H1 (cell line): ENCODE data around the gene ODAD3. TPM values are rescaled to one million over a fixed set of nuclear protein-coding genes. Genes with fewer than 3 reads are reported as not detected.

ENCODE experiments used
- ATF2 ChIP-seq: IDR thresholded peaks from 2 replicates; pipeline ENCODE4 v1.6.1; 2012; ENCODE audit warnings: low read length, inconsistent platforms
- E2F6 ChIP-seq: IDR thresholded peaks from 2 replicates; pipeline ENCODE4 v1.6.1; 2012; ENCODE audit warnings: inconsistent platforms
- polyA plus RNA-seq, 7 experiments: library from polyadenylated mRNA; depleted of rRNA in 3 of 7; stranded (reverse) in 5 of 7; unstranded in 2 of 7; fragments of >200 nt in 5 of 7; fragments of 200-250 nt in 2 of 7; gene quantifications; 1 replicate in 5 of 7; 2 replicates in 1 of 7; 4 replicates in 1 of 7; pipeline versions ENCODE4 v1.2.1 to v1.2.3, GENCODE V29; 2011 to 2013; ENCODE audit warnings: missing spikeins in 2 of 7, mixed read lengths in 2 of 7
- total RNA-seq: library from RNA; stranded (reverse); fragmentation: NEBNext Ultra II Directional; extraction: Animal tissue kit (Norgen Biotek cat#: 25700); gene quantifications from 2 replicates; pipeline ENCODE4 v1.2.1, GENCODE V29; 2021

Gene ODAD3
- total and polyA plus RNA-seq, 2 of the 8 experiments (the other 6 are each of a cell fraction or from before 2014, with no cell fraction given): 2.1 to 2.2 TPM

- no peak for TF ChIP-seq E2F6
- TF ChIP-seq ATF2: no peak
Measured at GRCh38 chr19:11399667-11400066, 35.3 kb downstream of the ODAD3 start (continued).
